DMS153 treated with DMSO at 0.1 percent for 48 hours (cell line): ENCODE data around the gene TXNDC15.

Source experiments
- DNase-seq: peaks from one replicate; lab custom pipeline; 2025; ENCODE audit not compliant: unreplicated experiment; lab: John Stamatoyannopoulos, UW

TXNDC15 gene

DNA sequence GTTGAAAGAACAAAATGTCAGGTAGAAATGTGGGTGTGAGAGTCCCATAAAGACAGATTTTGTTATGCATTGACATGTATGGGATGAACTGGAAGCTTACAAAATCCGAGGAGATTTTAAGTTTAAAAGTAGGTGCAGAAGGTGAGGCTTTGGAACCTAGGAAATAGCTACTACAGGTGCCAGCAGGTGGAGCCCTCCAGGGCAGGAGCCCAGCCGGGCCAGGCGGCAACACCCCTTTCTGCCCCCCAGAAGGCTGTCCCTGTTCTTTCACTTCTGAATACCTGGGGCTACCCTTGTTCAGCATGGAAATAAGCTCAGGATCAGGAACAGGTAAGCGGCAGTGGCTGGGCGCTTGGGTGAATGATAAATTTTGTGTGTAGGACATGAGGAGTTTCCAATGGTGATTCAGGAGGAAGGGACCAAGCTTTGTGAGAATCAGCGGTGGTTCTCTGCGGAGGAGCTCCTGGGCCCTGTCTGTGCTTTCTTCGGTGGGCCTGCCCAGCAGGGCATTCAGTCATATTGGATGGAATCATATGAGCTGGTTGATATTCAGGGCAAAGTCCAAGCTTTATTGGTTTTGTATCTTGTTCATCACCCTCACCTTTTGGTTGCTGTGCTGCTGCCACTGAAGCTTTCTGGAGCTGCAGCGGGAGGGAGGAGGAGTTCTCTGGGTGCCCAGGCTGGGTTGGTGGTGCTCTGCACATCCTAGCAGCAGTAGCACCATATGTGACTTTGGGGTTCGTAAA is 43.1 kb downstream of the TXNDC15 start:
- DNase-seq, result no peak

- no peak for DNase-seq
These were observed 44.7 kb downstream of the TXNDC15 start for GRCh38 chr5:134918861-134919260.

GRCh38 chr5:134920848-134921575 is 46.8 kb downstream of the TXNDC15 start:
- no peak for DNase-seq

DNA sequence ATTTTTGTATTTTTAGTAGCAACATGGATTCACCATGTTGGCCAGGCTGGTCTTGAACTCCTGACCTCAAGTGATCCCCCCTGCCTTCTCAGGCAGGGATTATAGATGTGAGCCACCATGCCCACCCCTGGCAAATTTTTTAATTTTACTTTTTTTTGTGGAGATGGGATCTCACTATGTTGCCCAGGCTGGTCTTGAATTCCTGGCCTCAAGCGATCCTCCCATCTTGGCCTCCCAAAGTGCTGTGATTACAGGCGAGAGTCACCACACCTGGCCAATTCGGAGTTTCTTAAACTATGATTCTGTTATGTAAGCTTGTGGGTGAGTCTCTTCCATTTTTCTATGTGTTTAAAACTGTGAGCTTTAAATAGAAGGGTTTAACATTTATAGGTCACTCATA is 58.3 kb downstream of the TXNDC15 start:
- no peak for DNase-seq

GRCh38 chr5:134934202-134934601 is 60.0 kb downstream of the TXNDC15 start:
- no peak for DNase-seq

DNA sequence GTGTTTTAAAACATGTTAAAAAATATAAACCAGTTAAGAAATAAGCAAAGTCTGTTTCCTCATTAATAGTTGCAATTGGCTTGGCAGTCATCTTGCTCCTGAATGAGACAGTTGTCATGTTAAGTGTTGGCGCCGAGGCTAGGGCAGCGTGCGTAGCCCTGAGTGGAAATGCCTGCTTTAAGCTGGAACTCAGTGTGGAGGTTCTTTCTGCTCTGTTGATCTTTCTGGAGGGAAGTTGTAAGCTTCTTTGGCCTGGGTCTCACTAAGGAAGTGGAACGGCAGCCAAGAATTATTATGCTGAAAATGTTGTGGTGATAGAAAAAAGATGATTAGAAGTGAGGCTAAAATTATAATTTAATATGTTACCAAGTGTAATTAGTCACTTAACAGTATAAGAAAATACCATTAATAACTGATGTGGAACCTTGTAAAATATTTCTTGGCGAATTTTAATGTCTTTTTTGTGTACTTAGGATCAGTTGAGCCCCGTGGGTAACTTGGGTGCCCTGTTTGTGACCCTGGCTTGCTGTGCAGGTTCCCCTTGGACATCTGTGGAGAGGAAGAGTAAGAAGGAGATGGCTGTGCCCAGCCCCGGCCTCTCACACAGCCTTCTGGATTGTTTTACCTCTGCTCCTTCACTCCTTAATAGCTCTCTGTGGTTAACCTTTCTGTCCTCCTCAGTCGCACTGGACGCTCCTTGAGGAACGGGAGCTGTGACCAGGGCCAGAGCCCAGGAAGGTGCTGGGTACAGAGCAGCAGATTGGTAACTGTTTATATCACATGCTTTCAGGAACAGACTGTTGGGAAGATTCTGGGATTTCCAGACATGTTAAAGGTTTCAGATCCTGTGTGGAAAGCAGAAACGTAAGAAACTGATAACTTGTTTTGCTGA is 61.8 kb downstream of the TXNDC15 start:
- no peak for DNase-seq

GRCh38 chr5:134937526-134937925 is 63.4 kb downstream of the TXNDC15 start:
- no peak for DNase-seq

GRCh38 chr5:134938030-134938429 is 63.9 kb downstream of the TXNDC15 start:
- no peak for DNase-seq

DNA sequence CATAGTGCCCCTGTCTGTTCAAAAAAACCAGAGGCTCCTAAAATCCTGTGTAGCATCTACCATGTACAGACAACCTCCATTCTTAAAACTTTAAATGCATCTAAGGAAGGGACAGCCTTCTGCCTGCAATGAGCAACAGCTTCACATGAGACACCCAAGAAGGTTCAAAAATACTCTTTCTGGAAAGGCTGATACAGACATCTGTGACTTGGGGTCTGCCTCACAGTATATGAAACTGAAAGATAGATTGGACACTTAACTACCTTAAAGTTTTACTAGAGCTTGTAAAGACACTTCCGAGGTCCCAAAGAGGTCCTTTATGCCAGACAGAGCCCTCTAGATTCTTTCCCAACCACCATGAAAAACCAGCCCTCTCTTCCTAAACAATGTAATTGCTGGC is 65.3 kb downstream of the TXNDC15 start:
- no peak for DNase-seq

- DNase-seq, result no peak
These were observed 69.4 kb downstream of the TXNDC15 start for GRCh38 chr5:134943547-134943946.

DNA sequence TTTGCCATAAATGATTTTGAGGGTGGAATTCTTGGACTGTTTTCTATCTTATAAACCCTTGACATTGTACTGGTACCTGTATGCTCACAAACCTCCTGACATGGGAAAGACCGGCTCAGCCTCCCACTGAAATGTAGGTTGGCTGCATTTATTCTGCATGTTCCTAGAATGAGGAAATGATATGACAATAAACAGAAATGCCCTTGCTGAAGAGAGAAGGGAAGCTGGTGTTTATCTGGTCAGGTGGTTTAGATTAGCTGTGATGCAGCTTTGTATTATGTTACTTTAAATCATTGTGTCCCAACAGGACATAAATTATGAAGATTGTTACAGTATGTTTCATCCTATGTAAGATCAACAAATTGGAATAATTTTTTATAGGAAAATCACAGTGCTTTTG is 70.5 kb downstream of the TXNDC15 start:
- no peak for DNase-seq

GRCh38 chr5:134945041-134945440 is 70.9 kb downstream of the TXNDC15 start:
- no peak for DNase-seq

DNA sequence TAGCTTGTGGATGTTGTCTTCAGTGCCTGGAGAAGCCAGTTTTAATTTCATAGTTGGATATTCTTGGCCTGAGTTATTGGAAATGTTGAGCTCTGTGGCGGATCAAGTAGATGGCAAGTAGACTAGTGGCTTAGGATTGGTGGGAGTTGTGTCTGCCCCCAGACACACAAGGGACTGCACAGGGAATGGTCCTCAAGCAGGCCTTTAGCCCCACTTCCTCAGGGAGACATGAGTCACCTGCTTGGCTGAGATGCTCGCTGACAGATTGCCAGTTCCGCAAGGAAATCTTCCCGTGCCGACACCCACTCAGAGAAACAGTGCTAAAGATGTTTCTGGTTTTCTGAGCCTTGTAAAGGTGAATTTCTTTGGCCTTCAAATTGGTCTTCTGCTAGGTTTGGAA is 74.7 kb downstream of the TXNDC15 start:
- no peak for DNase-seq

- no peak for DNase-seq
These were observed 75.1 kb downstream of the TXNDC15 start for GRCh38 chr5:134949316-134949715.
